GM13977 (cell line): ENCODE measurements around the gene SYNCRIP.

Source experiments
- DNase-seq: peaks from one replicate; pipeline ENCODE4 v3.0.0; 2012; ENCODE audit warnings: low spot score
- in situ Hi-C: fragments of 300-500 bp; cut with MboI; formaldehyde crosslinking; loops from one replicate; pipeline ENCODE4 v1.12.0; 2022; ENCODE audit warnings: low sequenced_read_pairs, low pct_unique_long_range_greater_than_20kb, mixed read lengths, inconsistent platforms; ENCODE audit not compliant: unreplicated experiment
- TF ChIP-seq, protein P1 (sequence below): IDR thresholded peaks from 2 replicates; pipeline ENCODE4 v1.5.1; 2012; ENCODE audit warnings: mild to moderate bottlenecking, control low read depth; ENCODE audit not compliant: insufficient read depth; ENCODE audit errors: extremely low read depth, missing control alignments

SYNCRIP gene

DNA sequence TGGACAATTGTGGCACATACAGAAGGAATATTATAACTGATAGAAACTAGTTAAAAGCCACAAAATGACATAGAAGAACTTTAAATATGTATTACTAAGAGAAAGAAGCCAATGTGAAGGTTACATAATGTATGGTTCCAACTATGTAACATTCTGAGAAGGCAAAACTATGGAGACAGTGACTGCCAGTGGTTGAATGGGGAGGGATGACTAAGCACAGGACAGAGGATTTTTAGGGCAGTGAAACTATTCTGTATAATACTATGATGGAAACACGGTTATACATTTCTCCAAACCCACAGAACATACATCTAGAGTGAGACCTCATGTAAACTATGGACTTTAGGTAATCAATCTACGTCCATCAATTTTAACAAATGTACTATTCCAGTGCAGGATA lies 22.4 kb downstream of the SYNCRIP start:
- TF ChIP-seq, protein P1, sequence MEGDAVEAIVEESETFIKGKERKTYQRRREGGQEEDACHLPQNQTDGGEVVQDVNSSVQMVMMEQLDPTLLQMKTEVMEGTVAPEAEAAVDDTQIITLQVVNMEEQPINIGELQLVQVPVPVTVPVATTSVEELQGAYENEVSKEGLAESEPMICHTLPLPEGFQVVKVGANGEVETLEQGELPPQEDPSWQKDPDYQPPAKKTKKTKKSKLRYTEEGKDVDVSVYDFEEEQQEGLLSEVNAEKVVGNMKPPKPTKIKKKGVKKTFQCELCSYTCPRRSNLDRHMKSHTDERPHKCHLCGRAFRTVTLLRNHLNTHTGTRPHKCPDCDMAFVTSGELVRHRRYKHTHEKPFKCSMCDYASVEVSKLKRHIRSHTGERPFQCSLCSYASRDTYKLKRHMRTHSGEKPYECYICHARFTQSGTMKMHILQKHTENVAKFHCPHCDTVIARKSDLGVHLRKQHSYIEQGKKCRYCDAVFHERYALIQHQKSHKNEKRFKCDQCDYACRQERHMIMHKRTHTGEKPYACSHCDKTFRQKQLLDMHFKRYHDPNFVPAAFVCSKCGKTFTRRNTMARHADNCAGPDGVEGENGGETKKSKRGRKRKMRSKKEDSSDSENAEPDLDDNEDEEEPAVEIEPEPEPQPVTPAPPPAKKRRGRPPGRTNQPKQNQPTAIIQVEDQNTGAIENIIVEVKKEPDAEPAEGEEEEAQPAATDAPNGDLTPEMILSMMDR: no peak
- in situ Hi-C loops: no loop called here
- DNase-seq: no peak

DNA sequence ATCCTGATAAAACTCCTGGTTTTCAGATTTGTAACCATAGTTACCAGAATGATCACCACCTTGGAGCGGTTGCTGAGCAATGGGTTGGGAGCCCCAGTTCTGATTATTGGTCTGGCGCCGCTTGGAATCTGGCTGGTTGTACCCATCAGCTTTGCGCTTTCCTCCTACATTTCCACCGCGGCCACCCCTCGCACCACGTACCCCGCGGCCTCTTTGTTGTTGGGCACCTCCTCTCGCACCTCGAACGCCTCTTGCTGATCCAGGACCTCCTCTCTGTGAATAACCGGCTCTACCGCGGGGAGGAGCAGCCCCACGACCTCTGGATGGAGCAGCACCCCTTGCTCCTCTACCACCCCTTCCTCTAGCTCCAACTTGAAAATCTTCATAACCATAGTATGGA lies 27.9 kb downstream of the SYNCRIP start:
- no peak for DNase-seq
- in situ Hi-C loops: no loop called here
- TF ChIP-seq, protein P1: no peak

GRCh38 chr6:85612690-85613474 lies 29.8 kb downstream of the SYNCRIP start:
- TF ChIP-seq, protein P1: no peak
- DNase-seq: no peak
- in situ Hi-C loops: no loop called here

DNA sequence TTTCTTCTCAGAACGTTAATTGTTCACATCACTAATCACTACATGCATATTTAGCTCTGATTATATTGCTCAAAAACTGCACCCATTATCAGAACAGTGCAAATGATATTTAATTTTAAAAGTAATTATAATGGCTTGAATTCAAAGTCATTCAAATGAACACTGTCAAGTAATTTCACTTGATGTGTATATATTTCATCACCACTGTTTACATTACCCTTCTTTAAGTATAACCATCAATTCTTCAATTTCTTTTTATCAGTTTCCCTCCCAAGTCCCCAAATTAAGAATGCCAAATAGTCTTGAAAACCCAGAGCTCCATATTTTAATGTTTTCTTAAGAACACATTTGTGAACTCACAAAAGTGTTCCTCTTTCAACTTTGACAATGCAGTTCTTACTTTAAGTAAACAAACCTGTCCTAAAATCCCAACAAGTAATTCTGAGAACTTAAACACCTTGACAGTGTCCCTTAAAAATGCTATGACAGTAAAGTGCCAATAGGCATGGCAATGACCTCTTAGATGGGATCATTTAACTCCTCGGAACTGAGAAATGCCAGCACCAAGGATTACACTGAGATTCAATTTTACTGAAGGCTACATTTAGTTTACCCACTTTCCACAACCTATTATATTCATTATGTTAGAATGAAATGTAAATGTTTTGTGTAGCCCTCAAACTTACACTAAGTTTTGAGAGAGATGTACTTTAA lies 32.3 kb downstream of the SYNCRIP start:
- in situ Hi-C loops: no loop called here
- DNase-seq: no peak
- TF ChIP-seq, protein P1: no peak

- no peak for DNase-seq
- in situ Hi-C loops: no loop called here
- TF ChIP-seq, protein P1: no peak
Observed at GRCh38 chr6:85602100-85602499, 40.6 kb downstream of the SYNCRIP start.

- DNase-seq: no peak
- in situ Hi-C loops: no loop called here
- TF ChIP-seq, protein P1: no peak
Observed at GRCh38 chr6:85600713-85601313, 41.9 kb downstream of the SYNCRIP start.
